ENCODE data around the gene ARHGEF7. TPM values are rescaled to one million over a fixed set of nuclear protein-coding genes. Genes with fewer than 3 reads are reported as not detected.

The ARHGEF7 gene
- total RNA-seq, 1 experiment from 2014 or later = 47.3 TPM

DNA sequence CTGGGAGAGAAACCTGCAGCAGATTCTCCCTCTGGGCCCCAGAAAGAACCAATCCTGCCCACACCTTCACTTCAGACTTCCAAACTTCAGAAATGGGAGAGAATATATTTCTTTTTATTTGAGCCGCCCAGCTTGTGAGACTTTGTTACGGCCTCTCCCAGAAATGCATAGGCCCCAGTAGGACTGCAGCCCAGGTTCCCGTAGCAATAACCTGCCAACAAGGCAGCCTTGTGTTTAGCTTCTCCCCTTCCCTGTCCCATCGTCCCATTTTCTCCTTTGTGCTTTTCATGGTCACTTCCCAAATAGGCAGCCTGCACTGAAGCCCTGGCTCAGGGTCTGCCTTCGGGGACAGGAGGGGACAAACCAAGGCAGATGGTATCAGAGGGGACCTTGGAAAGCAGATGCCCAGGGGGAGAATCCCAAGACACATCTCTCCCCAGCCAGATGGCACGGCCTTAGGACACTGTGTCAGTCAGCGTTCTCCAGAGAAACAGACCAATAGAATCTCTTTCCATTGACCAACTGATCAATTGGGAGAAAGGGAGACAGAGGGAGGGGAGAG is 3.7 kb upstream of the ARHGEF7 start:
- TF ChIP-seq TEAD1 (CRISPR knock-in tag; IDR thresholded peaks at IDR 0.05) (no peak), ZNF317 (CRISPR knock-in tag; IDR thresholded peaks at IDR 0.05; ENCODE audit: borderline replicate concordance, low read depth) (no peak), HMGA2 (CRISPR knock-in tag; IDR thresholded peaks at IDR 0.05) (no peak), GTF2I (CRISPR knock-in tag; conservative IDR thresholded peaks at IDR 0.05) (no peak), OVOL2 (CRISPR knock-in tag; IDR thresholded peaks at IDR 0.05; ENCODE audit: borderline replicate concordance) (no peak), TEAD4 (CRISPR knock-in tag; IDR thresholded peaks at IDR 0.05) (no peak), SMAD4 (CRISPR knock-in tag; IDR thresholded peaks at IDR 0.05) (no peak), JAZF1 (CRISPR knock-in tag; IDR thresholded peaks at IDR 0.05) (no peak), ATF1 (CRISPR knock-in tag; IDR thresholded peaks at IDR 0.05) (no peak)
- TF ChIP-seq, protein P1, sequence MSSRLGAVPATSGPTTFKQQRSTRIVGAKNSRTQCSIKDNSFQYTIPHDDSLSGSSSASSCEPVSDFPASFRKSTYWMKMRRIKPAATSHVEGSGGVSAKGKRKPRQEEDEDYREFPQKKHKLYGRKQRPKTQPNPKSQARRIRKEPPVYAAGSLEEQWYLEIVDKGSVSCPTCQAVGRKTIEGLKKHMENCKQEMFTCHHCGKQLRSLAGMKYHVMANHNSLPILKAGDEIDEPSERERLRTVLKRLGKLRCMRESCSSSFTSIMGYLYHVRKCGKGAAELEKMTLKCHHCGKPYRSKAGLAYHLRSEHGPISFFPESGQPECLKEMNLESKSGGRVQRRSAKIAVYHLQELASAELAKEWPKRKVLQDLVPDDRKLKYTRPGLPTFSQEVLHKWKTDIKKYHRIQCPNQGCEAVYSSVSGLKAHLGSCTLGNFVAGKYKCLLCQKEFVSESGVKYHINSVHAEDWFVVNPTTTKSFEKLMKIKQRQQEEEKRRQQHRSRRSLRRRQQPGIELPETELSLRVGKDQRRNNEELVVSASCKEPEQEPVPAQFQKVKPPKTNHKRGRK (CRISPR knock-in tag; IDR thresholded peaks at IDR 0.05; ENCODE audit: borderline replicate concordance) = no peak
- TF ChIP-seq, protein P2, sequence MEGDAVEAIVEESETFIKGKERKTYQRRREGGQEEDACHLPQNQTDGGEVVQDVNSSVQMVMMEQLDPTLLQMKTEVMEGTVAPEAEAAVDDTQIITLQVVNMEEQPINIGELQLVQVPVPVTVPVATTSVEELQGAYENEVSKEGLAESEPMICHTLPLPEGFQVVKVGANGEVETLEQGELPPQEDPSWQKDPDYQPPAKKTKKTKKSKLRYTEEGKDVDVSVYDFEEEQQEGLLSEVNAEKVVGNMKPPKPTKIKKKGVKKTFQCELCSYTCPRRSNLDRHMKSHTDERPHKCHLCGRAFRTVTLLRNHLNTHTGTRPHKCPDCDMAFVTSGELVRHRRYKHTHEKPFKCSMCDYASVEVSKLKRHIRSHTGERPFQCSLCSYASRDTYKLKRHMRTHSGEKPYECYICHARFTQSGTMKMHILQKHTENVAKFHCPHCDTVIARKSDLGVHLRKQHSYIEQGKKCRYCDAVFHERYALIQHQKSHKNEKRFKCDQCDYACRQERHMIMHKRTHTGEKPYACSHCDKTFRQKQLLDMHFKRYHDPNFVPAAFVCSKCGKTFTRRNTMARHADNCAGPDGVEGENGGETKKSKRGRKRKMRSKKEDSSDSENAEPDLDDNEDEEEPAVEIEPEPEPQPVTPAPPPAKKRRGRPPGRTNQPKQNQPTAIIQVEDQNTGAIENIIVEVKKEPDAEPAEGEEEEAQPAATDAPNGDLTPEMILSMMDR (IDR thresholded peaks at IDR 0.05) = no peak
- TF ChIP-seq, protein P3, sequence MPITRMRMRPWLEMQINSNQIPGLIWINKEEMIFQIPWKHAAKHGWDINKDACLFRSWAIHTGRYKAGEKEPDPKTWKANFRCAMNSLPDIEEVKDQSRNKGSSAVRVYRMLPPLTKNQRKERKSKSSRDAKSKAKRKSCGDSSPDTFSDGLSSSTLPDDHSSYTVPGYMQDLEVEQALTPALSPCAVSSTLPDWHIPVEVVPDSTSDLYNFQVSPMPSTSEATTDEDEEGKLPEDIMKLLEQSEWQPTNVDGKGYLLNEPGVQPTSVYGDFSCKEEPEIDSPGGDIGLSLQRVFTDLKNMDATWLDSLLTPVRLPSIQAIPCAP (CRISPR knock-in tag; IDR thresholded peaks at IDR 0.05) = no peak
- DNase-seq (ENCODE audit: low spot score) (no peak), ATAC-seq (no peak)
- Mint-ChIP-seq H3K27me3 (ENCODE audit: low read depth) (peaks cover 65% of the 10 kb centered on the region), H3K4me1 (peaks cover 8% of the 10 kb centered on the region), H3K4me3 (no peak overlapping the region), H3K27ac (no peak overlapping the region), H3K36me3 (no peaks in the 10 kb centered on the region; the same call in 1 of the 2 replicates), H3K9me3 (peaks cover 10% of the 10 kb centered on the region; the same call in 1 of the 2 replicates)
- ChIA-PET POLR2A (no interaction called here), CTCF (no interaction called here)

DNA sequence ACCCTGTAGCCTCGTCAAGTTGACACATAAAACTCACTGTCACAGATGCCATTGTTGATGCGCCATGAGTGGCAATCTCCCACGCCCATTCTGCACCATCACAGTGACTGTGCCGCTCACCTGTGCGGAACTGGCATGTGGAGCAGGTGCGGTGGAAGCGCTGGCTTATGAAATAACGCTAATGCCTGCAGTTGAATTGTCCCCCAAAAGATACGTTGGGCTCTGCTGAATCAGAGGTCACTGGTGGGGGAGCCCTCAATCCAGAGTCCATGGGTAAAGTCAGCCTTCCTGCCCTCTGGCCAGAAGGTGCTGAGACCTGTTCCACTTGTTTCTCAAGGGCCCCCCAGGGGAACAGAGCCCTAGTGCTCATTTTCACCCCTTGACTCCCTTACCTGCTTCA is 2.9 kb upstream of the ARHGEF7 start:
- Mint-ChIP-seq H3K4me1 (peaks cover 8% of the 10 kb centered on the region), H3K27me3 (ENCODE audit: low read depth) (peaks cover 71% of the 10 kb centered on the region), H3K36me3 (no peaks in the 10 kb centered on the region; the same call in 1 of the 2 replicates), H3K4me3 (no peak overlapping the region), H3K27ac (no peak overlapping the region), H3K9me3 (peaks cover 10% of the 10 kb centered on the region; the same call in 1 of the 2 replicates)
- TF ChIP-seq, protein P4, sequence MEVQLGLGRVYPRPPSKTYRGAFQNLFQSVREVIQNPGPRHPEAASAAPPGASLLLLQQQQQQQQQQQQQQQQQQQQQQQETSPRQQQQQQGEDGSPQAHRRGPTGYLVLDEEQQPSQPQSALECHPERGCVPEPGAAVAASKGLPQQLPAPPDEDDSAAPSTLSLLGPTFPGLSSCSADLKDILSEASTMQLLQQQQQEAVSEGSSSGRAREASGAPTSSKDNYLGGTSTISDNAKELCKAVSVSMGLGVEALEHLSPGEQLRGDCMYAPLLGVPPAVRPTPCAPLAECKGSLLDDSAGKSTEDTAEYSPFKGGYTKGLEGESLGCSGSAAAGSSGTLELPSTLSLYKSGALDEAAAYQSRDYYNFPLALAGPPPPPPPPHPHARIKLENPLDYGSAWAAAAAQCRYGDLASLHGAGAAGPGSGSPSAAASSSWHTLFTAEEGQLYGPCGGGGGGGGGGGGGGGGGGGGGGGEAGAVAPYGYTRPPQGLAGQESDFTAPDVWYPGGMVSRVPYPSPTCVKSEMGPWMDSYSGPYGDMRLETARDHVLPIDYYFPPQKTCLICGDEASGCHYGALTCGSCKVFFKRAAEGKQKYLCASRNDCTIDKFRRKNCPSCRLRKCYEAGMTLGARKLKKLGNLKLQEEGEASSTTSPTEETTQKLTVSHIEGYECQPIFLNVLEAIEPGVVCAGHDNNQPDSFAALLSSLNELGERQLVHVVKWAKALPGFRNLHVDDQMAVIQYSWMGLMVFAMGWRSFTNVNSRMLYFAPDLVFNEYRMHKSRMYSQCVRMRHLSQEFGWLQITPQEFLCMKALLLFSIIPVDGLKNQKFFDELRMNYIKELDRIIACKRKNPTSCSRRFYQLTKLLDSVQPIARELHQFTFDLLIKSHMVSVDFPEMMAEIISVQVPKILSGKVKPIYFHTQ (CRISPR knock-in tag; IDR thresholded peaks at IDR 0.05) = no peak
- TF ChIP-seq GABPB1 (CRISPR knock-in tag; IDR thresholded peaks at IDR 0.05) = no peak
- no peak for TF ChIP-seq TEAD4 (CRISPR knock-in tag; IDR thresholded peaks at IDR 0.05)
- TF ChIP-seq ESRRA (CRISPR knock-in tag; IDR thresholded peaks at IDR 0.05; ENCODE audit: borderline replicate concordance) = no peak
- TF ChIP-seq NR3C1 (CRISPR knock-in tag; conservative IDR thresholded peaks at IDR 0.05; ENCODE audit: low read depth) = no peak
- no peak for TF ChIP-seq ZNF317 (CRISPR knock-in tag; IDR thresholded peaks at IDR 0.05; ENCODE audit: borderline replicate concordance, low read depth)
- TF ChIP-seq, protein P5, sequence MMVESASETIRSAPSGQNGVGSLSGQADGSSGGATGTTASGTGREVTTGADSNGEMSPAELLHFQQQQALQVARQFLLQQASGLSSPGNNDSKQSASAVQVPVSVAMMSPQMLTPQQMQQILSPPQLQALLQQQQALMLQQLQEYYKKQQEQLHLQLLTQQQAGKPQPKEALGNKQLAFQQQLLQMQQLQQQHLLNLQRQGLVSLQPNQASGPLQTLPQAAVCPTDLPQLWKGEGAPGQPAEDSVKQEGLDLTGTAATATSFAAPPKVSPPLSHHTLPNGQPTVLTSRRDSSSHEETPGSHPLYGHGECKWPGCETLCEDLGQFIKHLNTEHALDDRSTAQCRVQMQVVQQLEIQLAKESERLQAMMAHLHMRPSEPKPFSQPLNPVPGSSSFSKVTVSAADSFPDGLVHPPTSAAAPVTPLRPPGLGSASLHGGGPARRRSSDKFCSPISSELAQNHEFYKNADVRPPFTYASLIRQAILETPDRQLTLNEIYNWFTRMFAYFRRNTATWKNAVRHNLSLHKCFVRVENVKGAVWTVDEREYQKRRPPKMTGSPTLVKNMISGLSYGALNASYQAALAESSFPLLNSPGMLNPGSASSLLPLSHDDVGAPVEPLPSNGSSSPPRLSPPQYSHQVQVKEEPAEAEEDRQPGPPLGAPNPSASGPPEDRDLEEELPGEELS (CRISPR knock-in tag; IDR thresholded peaks at IDR 0.05) = no peak
- TF ChIP-seq ZNF263 (CRISPR knock-in tag; IDR thresholded peaks at IDR 0.05; ENCODE audit: low read depth) = no peak
- TF ChIP-seq PRRX2 (CRISPR knock-in tag; IDR thresholded peaks at IDR 0.05) = no peak
- TF ChIP-seq SOX15 (CRISPR knock-in tag; IDR thresholded peaks at IDR 0.05) = no peak
- TF ChIP-seq, protein P6, sequence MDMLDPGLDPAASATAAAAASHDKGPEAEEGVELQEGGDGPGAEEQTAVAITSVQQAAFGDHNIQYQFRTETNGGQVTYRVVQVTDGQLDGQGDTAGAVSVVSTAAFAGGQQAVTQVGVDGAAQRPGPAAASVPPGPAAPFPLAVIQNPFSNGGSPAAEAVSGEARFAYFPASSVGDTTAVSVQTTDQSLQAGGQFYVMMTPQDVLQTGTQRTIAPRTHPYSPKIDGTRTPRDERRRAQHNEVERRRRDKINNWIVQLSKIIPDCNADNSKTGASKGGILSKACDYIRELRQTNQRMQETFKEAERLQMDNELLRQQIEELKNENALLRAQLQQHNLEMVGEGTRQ (CRISPR knock-in tag; IDR thresholded peaks at IDR 0.05) = no peak
- TF ChIP-seq NR2C2 (CRISPR knock-in tag; IDR thresholded peaks at IDR 0.05) = no peak
- TF ChIP-seq, protein P7, sequence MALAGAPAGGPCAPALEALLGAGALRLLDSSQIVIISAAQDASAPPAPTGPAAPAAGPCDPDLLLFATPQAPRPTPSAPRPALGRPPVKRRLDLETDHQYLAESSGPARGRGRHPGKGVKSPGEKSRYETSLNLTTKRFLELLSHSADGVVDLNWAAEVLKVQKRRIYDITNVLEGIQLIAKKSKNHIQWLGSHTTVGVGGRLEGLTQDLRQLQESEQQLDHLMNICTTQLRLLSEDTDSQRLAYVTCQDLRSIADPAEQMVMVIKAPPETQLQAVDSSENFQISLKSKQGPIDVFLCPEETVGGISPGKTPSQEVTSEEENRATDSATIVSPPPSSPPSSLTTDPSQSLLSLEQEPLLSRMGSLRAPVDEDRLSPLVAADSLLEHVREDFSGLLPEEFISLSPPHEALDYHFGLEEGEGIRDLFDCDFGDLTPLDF (CRISPR knock-in tag; IDR thresholded peaks at IDR 0.05) = no peak
- no peak for TF ChIP-seq TP53 (CRISPR knock-in tag; IDR thresholded peaks at IDR 0.05)
- no peak for TF ChIP-seq KAT7 (CRISPR knock-in tag; IDR thresholded peaks at IDR 0.05; ENCODE audit: borderline replicate concordance)
- no peak for TF ChIP-seq ZNF219 (CRISPR knock-in tag; IDR thresholded peaks at IDR 0.05; ENCODE audit: borderline replicate concordance)
- ATAC-seq (no peak), DNase-seq (ENCODE audit: low spot score) (no peak)
- ChIA-PET POLR2A (no interaction called here), CTCF (no interaction called here)
